IMR-90 (cell line): ENCODE results near the gene UMOD. TPM values are rescaled to one million over a fixed set of nuclear protein-coding genes. Genes with fewer than 3 reads are reported as not detected.

Experiments
- ATAC-seq: fragments of 200-7000 bp; cut with Tn5 transposase; 2 replicates; pipeline ENCODE4 v1.9.1; 2020; ENCODE audit warnings: low read depth, mild to moderate bottlenecking, moderate library complexity
- BruUV-seq: library from RNA; stranded (reverse); fragments of 400-500 nt; replicated peaks from 2 replicates; lab custom pipeline; 2021; lab: Mats Ljungman, UMichigan
- CTCF ChIA-PET: fragments of 300-600 bp; formaldehyde crosslinking; extraction: SDS; loops from one replicate; lab custom pipeline; 2021; ENCODE audit warnings: antibody characterized with exemption; lab: Yijun Ruan, JAX
- POLR2A ChIA-PET: fragments of 300-600 bp; sonication (Branson Sonifier 250); formaldehyde crosslinking; loops from one replicate; lab custom pipeline; 2022; ENCODE audit warnings: antibody characterized with exemption; ENCODE audit not compliant: unreplicated experiment; lab: Charles Lee
- DNase-seq: peaks from one replicate; pipeline ENCODE4 v3.0.0; 2013
- H2AFZ ChIP-seq: replicated peaks from 2 replicates; pipeline ENCODE3; 2013; ENCODE audit warnings: low read length, mild to moderate bottlenecking; ENCODE audit not compliant: poor library complexity
- H2AK5ac ChIP-seq: 2 replicates; pipeline ENCODE4 v1.6.1; 2013; ENCODE audit warnings: low read depth, low read length, inconsistent platforms
- H2AK9ac ChIP-seq: replicated peaks from 2 replicates; pipeline ENCODE3; 2013; ENCODE audit warnings: mild to moderate bottlenecking, low read depth, low read length, moderate library complexity; ENCODE audit not compliant: poor library complexity
- H2BK120ac ChIP-seq: 2 replicates; pipeline ENCODE4 v1.6.1; 2013; ENCODE audit warnings: low read depth, low read length, inconsistent platforms
- H2BK15ac ChIP-seq: 3 replicates; pipeline ENCODE4 v1.6.1; 2013; ENCODE audit warnings: low read depth, low read length, inconsistent platforms
- H2BK20ac ChIP-seq: 2 replicates; pipeline ENCODE4 v1.6.1; 2013; ENCODE audit warnings: low read depth, mild to moderate bottlenecking, inconsistent platforms, low read length, moderate library complexity
- H2BK5ac ChIP-seq: 2 replicates; pipeline ENCODE4 v1.6.1; 2013; ENCODE audit warnings: mild to moderate bottlenecking, low read depth, low read length, inconsistent platforms; ENCODE audit not compliant: poor library complexity, severe bottlenecking
- H3K14ac ChIP-seq: replicated peaks from 2 replicates; pipeline ENCODE4 v1.6.1; 2013; ENCODE audit warnings: low read depth, low read length, inconsistent platforms
- H3K18ac ChIP-seq: 2 replicates; pipeline ENCODE4 v1.6.1; 2013; ENCODE audit warnings: low read depth, low read length, control low read depth
- H3K23ac ChIP-seq: 2 replicates; pipeline ENCODE4 v1.6.1; 2013; ENCODE audit warnings: low read depth, low read length, inconsistent platforms
- H3K27ac ChIP-seq: 2 replicates; pipeline ENCODE4 v1.5.1; 2013; ENCODE audit warnings: mild to moderate bottlenecking, control low read depth, low read length; ENCODE audit not compliant: insufficient read depth
- H3K27me3 ChIP-seq: 2 replicates; pipeline ENCODE4 v1.6.1; 2013; ENCODE audit warnings: low read length; ENCODE audit not compliant: control insufficient read depth, insufficient read depth
- H3K36me3 ChIP-seq: 2 replicates; pipeline ENCODE4 v1.6.1; 2013; ENCODE audit warnings: low read length, mixed read lengths; ENCODE audit not compliant: control insufficient read depth, insufficient read depth
- H3K4ac ChIP-seq: 2 replicates; pipeline ENCODE4 v1.6.1; 2013; ENCODE audit warnings: low read depth, low read length, inconsistent platforms
- H3K4me1 ChIP-seq: 2 replicates; pipeline ENCODE4 v1.6.1; 2013; ENCODE audit warnings: low read length, mixed read lengths; ENCODE audit not compliant: control insufficient read depth, insufficient read depth
- H3K4me2 ChIP-seq: 2 replicates; pipeline ENCODE4 v1.6.1; 2013; ENCODE audit warnings: low read depth, mild to moderate bottlenecking, control low read depth, low read length, moderate library complexity
- H3K4me3 ChIP-seq: 2 replicates; pipeline ENCODE4 v1.5.1; 2013; ENCODE audit warnings: low read depth, mild to moderate bottlenecking, control low read depth, low read length, moderate library complexity; ENCODE audit not compliant: insufficient read depth
- H3K56ac ChIP-seq: 2 replicates; pipeline ENCODE4 v1.6.1; 2013; ENCODE audit warnings: low read length, inconsistent platforms; ENCODE audit not compliant: insufficient read depth; ENCODE audit errors: extremely low read depth
- H3K79me1 ChIP-seq, 2 experiments: 2 replicates each; pipeline ENCODE4 v1.6.1; 2013; ENCODE audit warnings: low read length in 2 of 2, inconsistent platforms in 1 of 2, low read depth in 1 of 2
- H3K9ac ChIP-seq: 2 replicates; pipeline ENCODE4 v1.6.1; 2013; ENCODE audit warnings: low read depth, low read length, control low read depth
- H3K9me1 ChIP-seq: 2 replicates; pipeline ENCODE4 v1.6.1; 2013; ENCODE audit warnings: low read length, inconsistent platforms; ENCODE audit not compliant: insufficient read depth
- H3K9me3 ChIP-seq: 2 replicates; pipeline ENCODE4 v1.6.1; 2013; ENCODE audit warnings: low read length; ENCODE audit not compliant: control insufficient read depth, insufficient read depth
- H4K20me1 ChIP-seq: 2 replicates; pipeline ENCODE4 v1.6.1; 2013; ENCODE audit warnings: low read length, inconsistent platforms; ENCODE audit not compliant: insufficient read depth
- H4K5ac ChIP-seq: 2 replicates; pipeline ENCODE4 v1.6.1; 2013; ENCODE audit warnings: mild to moderate bottlenecking, low read depth, low read length, control low read depth
- H4K8ac ChIP-seq, 2 experiments: 2 replicates each; pipeline ENCODE4 v1.6.1; 2013; ENCODE audit warnings: low read depth in 2 of 2, low read length in 2 of 2, control low read depth in 1 of 2, inconsistent platforms in 1 of 2
- H4K91ac ChIP-seq: 2 replicates; pipeline ENCODE4 v1.6.1; 2013; ENCODE audit warnings: low read depth, low read length, inconsistent platforms; ENCODE audit not compliant: insufficient read depth
- CEBPB ChIP-seq: IDR thresholded peaks from 2 replicates; pipeline ENCODE4 v1.6.1; 2012; ENCODE audit warnings: low read depth, low read length, improper control_type of control experiment
- CHD1 ChIP-seq: IDR thresholded peaks from 2 replicates; pipeline ENCODE4 v1.6.1; 2012; ENCODE audit warnings: low read depth, low read length, improper control_type of control experiment
- CTCF ChIP-seq: conservative IDR thresholded peaks from 2 replicates; pipeline ENCODE4 v1.5.1; 2012; ENCODE audit warnings: mild to moderate bottlenecking, low read depth, low read length, improper control_type of control experiment
- FOS ChIP-seq: fragments of 150-350 bp; IDR thresholded peaks from 2 replicates; pipeline ENCODE4 v1.6.1; 2016; ENCODE audit warnings: low read depth, low read length
- MAZ ChIP-seq: IDR thresholded peaks from 2 replicates; pipeline ENCODE4 v1.6.1; 2012; ENCODE audit warnings: low read depth, mild to moderate bottlenecking, low read length, improper control_type of control experiment, moderate library complexity, borderline replicate concordance
- MXI1 ChIP-seq: IDR thresholded peaks from 2 replicates; pipeline ENCODE4 v1.6.1; 2012; ENCODE audit warnings: low read depth, mild to moderate bottlenecking, low read length, moderate library complexity, borderline replicate concordance
- NFE2L2 ChIP-seq: fragments of 150-350 bp; IDR thresholded peaks from 2 replicates; pipeline ENCODE4 v1.6.1; 2016; ENCODE audit warnings: low read depth, mild to moderate bottlenecking, low read length
- POLR2A ChIP-seq: IDR thresholded peaks from 2 replicates; pipeline ENCODE4 v1.6.1; 2012; ENCODE audit warnings: mild to moderate bottlenecking, low read depth, low read length
- RCOR1 ChIP-seq: IDR thresholded peaks from 2 replicates; pipeline ENCODE4 v1.6.1; 2012; ENCODE audit warnings: mild to moderate bottlenecking, low read length, improper control_type of control experiment; ENCODE audit not compliant: insufficient replicate concordance
- RFX5 ChIP-seq: IDR thresholded peaks from 2 replicates; pipeline ENCODE4 v1.8.0; 2012; ENCODE audit warnings: low read depth, mild to moderate bottlenecking, low read length, moderate library complexity
- WGBS, 2 experiments: methylation state at CpG; one replicate each; pipeline versions ENCODE4 v1.1.5 to v1.1.7; 2013; ENCODE audit warnings: missing lambda C conversion rate in 2 of 2; ENCODE audit not compliant: insufficient read length in 1 of 2; ENCODE audit errors: extremely low coverage in 2 of 2; 5-methylcytosine and 5-hydroxymethylcytosine counted together
- dilution Hi-C: fragments of 300-500 bp; cut with HindIII; formaldehyde crosslinking; loops from one replicate; pipeline ENCODE4 v1.14.3; 2018; ENCODE audit warnings: low sequenced_read_pairs; ENCODE audit not compliant: unreplicated experiment
- in situ Hi-C: fragments of 300-500 bp; cut with MboI; formaldehyde crosslinking; loops from 3 replicates; pipeline ENCODE4 v1.14.3; 2019; ENCODE audit warnings: low sequenced_read_pairs, inconsistent platforms, mixed read lengths
- intact Hi-C: fragments of 100-400 bp; cut with micrococcal nuclease; formaldehyde crosslinking; loops from 2 replicates; pipeline ENCODE4 v1.10.0; 2022
- polyA plus RNA-seq, 3 experiments: library from polyadenylated mRNA; depleted of rRNA; stranded (reverse); fragments of >200 nt; gene quantifications; 2 replicates each; pipeline ENCODE4 v1.2.3, GENCODE V29; 2012; ENCODE audit warnings: low replicate concordance in 1 of 3
- total RNA-seq: library from RNA; depleted of rRNA; stranded (reverse); fragments of >200 nt; gene quantifications from 2 replicates; pipeline ENCODE4 v1.2.3, GENCODE V29; 2012
- TF ChIP-seq, protein P1 (sequence below): fragments of 150-350 bp; IDR thresholded peaks from 2 replicates; pipeline ENCODE4 v1.6.1; 2017; ENCODE audit warnings: mild to moderate bottlenecking, antibody characterized with exemption, low read length, low read depth

Gene UMOD
- total and polyA plus RNA-seq, 2 of the 4 experiments (the other 2 are of a cell fraction) = not detected

DNA sequence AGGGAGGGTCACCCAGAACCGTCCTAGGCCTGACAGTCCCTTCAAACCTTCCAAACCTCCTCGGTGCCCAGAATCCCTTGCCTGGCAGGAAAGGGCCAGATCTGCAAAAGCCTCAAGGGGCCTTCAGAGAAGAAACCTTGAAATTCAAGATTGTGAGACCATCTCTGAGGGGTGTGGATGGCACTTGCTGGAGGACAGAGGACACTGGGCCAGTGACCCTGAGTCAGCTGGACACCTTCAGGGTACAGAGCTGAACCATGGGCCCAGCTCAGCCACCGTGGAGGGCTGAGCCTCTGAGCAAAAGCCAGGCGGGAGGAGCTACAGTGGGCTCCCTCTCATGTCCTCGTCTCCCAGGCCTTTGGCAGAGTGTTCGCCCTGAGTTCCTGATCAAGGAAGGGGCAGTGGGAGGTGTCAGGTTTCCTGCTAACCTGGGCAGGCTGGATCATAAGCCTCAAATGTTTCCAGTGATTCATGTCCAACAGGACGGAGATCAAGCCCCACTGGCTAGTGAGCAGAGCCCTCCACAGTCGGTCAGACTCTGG is 49.0 kb upstream of the UMOD start:
- DNase-seq (no peak), ATAC-seq (no peak)
- H2BK20ac ChIP-seq = no peak overlapping the region
- H3K56ac ChIP-seq = no peak overlapping the region
- H4K91ac ChIP-seq = no peak overlapping the region
- dilution Hi-C loops (no loop called here), intact Hi-C loops (no loop called here), in situ Hi-C loops (no loop called here)
- peaks cover 10% of the 10 kb centered on the region; the same call in 1 of the 2 replicates for H3K9me3 ChIP-seq
- H3K14ac ChIP-seq = no peak overlapping the region
- H2AFZ ChIP-seq = no peak overlapping the region
- ChIA-PET CTCF (interaction anchor here (0.6 kb wide), 1 partner anchor 211 kb away, joined by 3 read pairs; no protein-coding TSS in a partner anchor), POLR2A (no interaction called here)
- no peak overlapping the region for H3K4me2 ChIP-seq
- no TSS peak for BruUV-seq
- no peak overlapping the region for H2BK120ac ChIP-seq
- H2AK5ac ChIP-seq = no peak overlapping the region
- H3K27ac ChIP-seq = no peak overlapping the region
- no peak overlapping the region for H3K23ac ChIP-seq
- no peaks in the 10 kb centered on the region for H3K36me3 ChIP-seq
- TF ChIP-seq CEBPB = no peak
- no peak for TF ChIP-seq MAZ
- no peak for TF ChIP-seq RCOR1
- TF ChIP-seq CTCF = no peak
- no peak for TF ChIP-seq NFE2L2
- TF ChIP-seq, protein P1, sequence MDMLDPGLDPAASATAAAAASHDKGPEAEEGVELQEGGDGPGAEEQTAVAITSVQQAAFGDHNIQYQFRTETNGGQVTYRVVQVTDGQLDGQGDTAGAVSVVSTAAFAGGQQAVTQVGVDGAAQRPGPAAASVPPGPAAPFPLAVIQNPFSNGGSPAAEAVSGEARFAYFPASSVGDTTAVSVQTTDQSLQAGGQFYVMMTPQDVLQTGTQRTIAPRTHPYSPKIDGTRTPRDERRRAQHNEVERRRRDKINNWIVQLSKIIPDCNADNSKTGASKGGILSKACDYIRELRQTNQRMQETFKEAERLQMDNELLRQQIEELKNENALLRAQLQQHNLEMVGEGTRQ = no peak
- TF ChIP-seq RFX5 = no peak
- TF ChIP-seq POLR2A = no peak
- no peak for TF ChIP-seq MXI1
- TF ChIP-seq CHD1 = no peak
- TF ChIP-seq FOS = no peak
- H3K9me1 ChIP-seq = no peaks in the 10 kb centered on the region
- H3K4me3 ChIP-seq = no peak overlapping the region
- no peaks in the 10 kb centered on the region for H3K27me3 ChIP-seq
- H3K79me1 ChIP-seq = no peaks in the 10 kb centered on the region
- no peak overlapping the region for H2BK5ac ChIP-seq
- no CpG with 5 or more reads among the region's 8 CpGs for WGBS, 2 experiments
- no peak overlapping the region for H3K4ac ChIP-seq
- no peak overlapping the region for H4K5ac ChIP-seq
- no peak overlapping the region for H3K18ac ChIP-seq
- H2AK9ac ChIP-seq = no peak overlapping the region
- no peak overlapping the region for H4K8ac ChIP-seq
- H4K20me1 ChIP-seq = no peaks in the 10 kb centered on the region
- no peaks in the 10 kb centered on the region for H3K4me1 ChIP-seq
- no peak overlapping the region for H2BK15ac ChIP-seq
- H3K9ac ChIP-seq = no peak overlapping the region
